GM12878 (cell line): ENCODE measurements around the gene PTPRD. TPM values are rescaled to one million over a fixed set of nuclear protein-coding genes. Genes with fewer than 3 reads are reported as not detected.

ENCODE experiments used
- ATAC-seq: fragments of 200-7000 bp; cut with Tn5 transposase; 3 replicates; pipeline ENCODE4 v1.9.1; 2020; ENCODE audit warnings: mild to moderate bottlenecking, moderate library complexity
- BruUV-seq: library from RNA; stranded (reverse); fragments of 400-500 nt; replicated peaks from 2 replicates; lab custom pipeline; 2021; lab: Mats Ljungman, UMichigan
- CTCF ChIA-PET: fragments of 300-600 bp; sonication (Branson Sonifier 250); formaldehyde crosslinking; extraction: SDS; loops from one replicate; lab custom pipeline; 2021; ENCODE audit warnings: inconsistent platforms; lab: Yijun Ruan, JAX
- POLR2A ChIA-PET: fragments of 350-600 bp; formaldehyde crosslinking; extraction: SDS; loops from one replicate; lab custom pipeline; 2021; ENCODE audit warnings: inconsistent platforms; lab: Charles Lee
- RAD21 ChIA-PET: fragments of 300-600 bp; sonication (Branson Sonifier 250); formaldehyde crosslinking; loops from one replicate; lab custom pipeline; 2023; ENCODE audit warnings: antibody characterized with exemption; ENCODE audit not compliant: unreplicated experiment; lab: Charles Lee
- SMC1A ChIA-PET: fragments of 300-600 bp; sonication (Branson Sonifier 250); formaldehyde crosslinking; loops from one replicate; lab custom pipeline; 2023; ENCODE audit not compliant: unreplicated experiment, uncharacterized antibody; lab: Charles Lee
- DNase-seq: peaks from one replicate; pipeline ENCODE4 v3.0.0-alpha.2; 2011; ENCODE audit warnings: low read depth, low spot score
- FAIRE-seq: peaks from 3 replicates; lab custom pipeline; 2011; peaks lifted over from hg19 to GRCh38; lab: Jason Lieb, UNC
- H2AFZ ChIP-seq: 2 replicates; pipeline ENCODE4 v1.6.0; 2011; ENCODE audit warnings: low read depth, low read length, control low read depth; ENCODE audit not compliant: control insufficient read depth
- H3K27ac ChIP-seq: 2 replicates; pipeline ENCODE4 v1.5.1; 2011; ENCODE audit warnings: control low read depth; ENCODE audit not compliant: control insufficient read depth, insufficient read depth
- H3K27me3 ChIP-seq, 2 experiments: replicated peaks in 1 of 2; 2 replicates each; pipeline versions ENCODE4 v1.6.0 to v1.6.1; 2011; ENCODE audit warnings: low read length in 1 of 2; ENCODE audit not compliant: control insufficient read depth in 2 of 2, insufficient read depth in 2 of 2
- H3K36me3 ChIP-seq, 2 experiments: 2 replicates each; pipeline ENCODE4 v1.5.1; 2011; ENCODE audit warnings: low read length in 1 of 2; ENCODE audit not compliant: control insufficient read depth in 2 of 2, insufficient read depth in 2 of 2
- H3K4me1 ChIP-seq: 2 replicates; pipeline ENCODE4 v1.6.1; 2011; ENCODE audit warnings: mild to moderate bottlenecking, low read length, moderate library complexity, mixed read lengths; ENCODE audit not compliant: control insufficient read depth, insufficient read depth
- H3K4me2 ChIP-seq: 2 replicates; pipeline ENCODE4 v1.6.0; 2011; ENCODE audit warnings: control low read depth; ENCODE audit not compliant: control insufficient read depth, insufficient read depth
- H3K4me3 ChIP-seq: fragments of 200-600 bp; sonication (generic); 2 replicates; pipeline ENCODE4 v1.5.1; 2016
- H3K79me2 ChIP-seq: 2 replicates; pipeline ENCODE4 v1.6.0; 2011; ENCODE audit warnings: low read length; ENCODE audit not compliant: control insufficient read depth, insufficient read depth
- H3K9ac ChIP-seq: 2 replicates; pipeline ENCODE4 v1.8.0; 2011; ENCODE audit warnings: low read length, control low read depth, mixed read lengths; ENCODE audit not compliant: control insufficient read depth, insufficient read depth
- H3K9me3 ChIP-seq: replicated peaks from 3 replicates; pipeline ENCODE4 v1.5.1; 2011; ENCODE audit warnings: mild to moderate bottlenecking, low read length; ENCODE audit not compliant: control insufficient read depth, insufficient read depth
- H4K20me1 ChIP-seq: 2 replicates; pipeline ENCODE4 v1.6.0; 2011; ENCODE audit not compliant: control insufficient read depth, insufficient read depth
- CHD2 ChIP-seq: IDR thresholded peaks from 2 replicates; pipeline ENCODE4 v1.6.1; 2011; ENCODE audit warnings: low read depth, low read length, improper control_type of control experiment, borderline replicate concordance
- EZH2 ChIP-seq: IDR thresholded peaks from 2 replicates; pipeline ENCODE4 v1.6.1; 2012; ENCODE audit warnings: low read depth, mild to moderate bottlenecking, control low read depth, inconsistent platforms, low read length, borderline replicate concordance; ENCODE audit not compliant: control insufficient read depth
- POLR2A ChIP-seq: IDR thresholded peaks from 2 replicates; pipeline ENCODE4 v1.6.1; 2011; ENCODE audit warnings: low read depth, mild to moderate bottlenecking, low read length
- REST ChIP-seq: IDR thresholded peaks from 2 replicates; pipeline ENCODE4 v1.6.1; 2012; ENCODE audit warnings: mild to moderate bottlenecking, low read depth, low read length
- SPI1 ChIP-seq: IDR thresholded peaks from 2 replicates; pipeline ENCODE4 v1.6.1; 2011; ENCODE audit warnings: low read depth, mild to moderate bottlenecking, low read length, moderate library complexity, borderline replicate concordance; ENCODE audit not compliant: insufficient read depth
- YBX1 ChIP-seq: fragments of 450-650 bp; IDR thresholded peaks from 2 replicates; pipeline ENCODE4 v1.6.1; 2016; ENCODE audit warnings: antibody characterized with exemption
- ZBTB40 ChIP-seq: fragments of 450-650 bp; IDR thresholded peaks from 2 replicates; pipeline ENCODE4 v1.6.1; 2016; ENCODE audit warnings: mild to moderate bottlenecking, moderate library complexity, borderline replicate concordance
- ZNF24 ChIP-seq: fragments of 450-650 bp; IDR thresholded peaks from 2 replicates; pipeline ENCODE4 v1.6.1; 2017; ENCODE audit warnings: antibody characterized with exemption, mild to moderate bottlenecking
- WGBS: methylation state at CpG from one replicate; pipeline ENCODE4 v1.1.6; 2016; ENCODE audit warnings: low lambda C conversion rate; ENCODE audit not compliant: insufficient replicate concordance, insufficient coverage; ENCODE audit errors: missing lambda C conversion rate; 5-methylcytosine and 5-hydroxymethylcytosine counted together
- in situ Hi-C: fragments of 300-500 bp; cut with MboI; formaldehyde crosslinking; loops from 9 replicates; pipeline ENCODE4 v1.14.3; 2018; ENCODE audit warnings: mixed read lengths
- intact Hi-C: fragments of 100-400 bp; cut with micrococcal nuclease; formaldehyde crosslinking; loops from one replicate; pipeline ENCODE4 v1.14.2; 2022; ENCODE audit not compliant: unreplicated experiment
- polyA plus RNA-seq, 11 experiments: library from polyadenylated mRNA; depleted of rRNA in 4 of 11; unstranded in 6 of 11; stranded (reverse) in 5 of 11; fragments of >200 nt; fragmentation: Nextera tagmentation in 4 of 11; fragmentation: Illumina TruSeq in 1 of 11; extraction: Ambion mirVana in 4 of 11; extraction: Trizol in 1 of 11; gene quantifications; 1 replicate in 1 of 11; 2 replicates in 10 of 11; pipeline versions ENCODE4 v1.2.1 to v1.2.3, GENCODE V29; 2011 to 2016; ENCODE audit warnings: inconsistent platforms in 2 of 11, missing spikeins in 2 of 11, low read depth in 1 of 11
- total RNA-seq, 4 experiments: library from RNA; depleted of rRNA in 3 of 4; stranded (reverse); fragments of >200 nt in 3 of 4; fragmentation: Illumina TruSeq in 1 of 4; extraction: Trizol in 1 of 4; gene quantifications; 2 replicates each; pipeline versions ENCODE4 v1.2.1 to v1.2.3, GENCODE V29; 2013 to 2021

The PTPRD gene
- total and polyA plus RNA-seq, 10 of the 15 experiments (the other 5 are each of a cell fraction or from before 2014, with no cell fraction given) = under 0.01 to 0.05 (median 0.01) TPM; not detected in 7

- WGBS = 19% methylated on average over 4 of the region's 4 CpGs
- ChIA-PET CTCF (no interaction called here), POLR2A (no interaction called here), SMC1A (no interaction called here), RAD21 (no interaction called here)
- intact Hi-C loops (no loop called here), in situ Hi-C loops (no loop called here)
- Histone ChIP-seq H4K20me1 (no peaks in the 10 kb centered on the region), H3K27ac (no peak overlapping the region), H3K4me3 (no peak overlapping the region), H3K9ac (no peak overlapping the region), H2AFZ (no peak overlapping the region), H3K79me2 (no peaks in the 10 kb centered on the region), H3K36me3 (no peaks in the 10 kb centered on the region), H3K4me1 (no peaks in the 10 kb centered on the region), H3K4me2 (no peak overlapping the region), H3K9me3 (no peaks in the 10 kb centered on the region), H3K27me3 (no peaks in the 10 kb centered on the region)
- TF ChIP-seq REST = no peak
- TF ChIP-seq YBX1 = no peak
- no peak for TF ChIP-seq ZNF24
- no peak for TF ChIP-seq ZBTB40
- no peak for TF ChIP-seq CHD2
- no peak for TF ChIP-seq POLR2A
- TF ChIP-seq EZH2 = no peak
- no peak for TF ChIP-seq SPI1
- no peak for ATAC-seq
- DNase-seq = no peak
- BruUV-seq = no TSS peak
- no peak for FAIRE-seq
Observed at GRCh38 chr9:9747787-9748186, 865.0 kb downstream of the PTPRD start.
